ENCODE measurements around the gene GGCT. TPM values are rescaled to one million over a fixed set of nuclear protein-coding genes. Genes with fewer than 3 reads are reported as not detected.

The GGCT gene
- total RNA-seq, 1 experiment from 2014 or later, result 52.2 TPM

GRCh38 chr7:30468041-30468440 is 36.6 kb downstream of the GGCT start:
- no peaks in the 10 kb centered on the region for H3K36me3 ChIP-seq (ENCODE audit: control insufficient read depth, insufficient read depth, low read length)
- no peaks in the 10 kb centered on the region; the same call in 1 of the 2 replicates for H3K4me1 ChIP-seq (ENCODE audit: control insufficient read depth, insufficient read depth, low read length)
- in situ Hi-C loops (cut with HindIII; ENCODE audit: low pct_unique_long_range_greater_than_20kb, low sequenced_read_pairs) (no loop called here), intact Hi-C loops (cut with micrococcal nuclease; ENCODE audit: unreplicated experiment) (no loop called here)
- no peaks in the 10 kb centered on the region for H3K9me3 ChIP-seq (ENCODE audit: control insufficient read depth, insufficient read depth, low read depth, low read length)
- H3K4me3 ChIP-seq (ENCODE audit: low read depth in 2 of 2, low read length in 2 of 2), result no peak overlapping the region
- H3K27ac ChIP-seq (ENCODE audit: low read length), result no peak overlapping the region
- no peak for ATAC-seq
- POLR2A ChIA-PET, result no interaction called here
- DNase-seq (ENCODE audit: low read depth, low spot score), result no peak
- no peaks in the 10 kb centered on the region for H3K27me3 ChIP-seq (ENCODE audit: control insufficient read depth, insufficient read depth, low read length)
- no TSS peak for BruUV-seq (replicated peaks)
- TF ChIP-seq POLR2AphosphoS5 (IDR thresholded peaks at IDR 0.05; ENCODE audit: low read depth, low read length), result no peak
- no peak for TF ChIP-seq SIN3A (IDR thresholded peaks at IDR 0.05; ENCODE audit: borderline replicate concordance, insufficient read depth, low read depth, low read length)
- no peak for TF ChIP-seq TCF7L2 (IDR thresholded peaks at IDR 0.05; ENCODE audit: low read depth, low read length)
- TF ChIP-seq CTCF (IDR thresholded peaks at IDR 0.05), result no peak
- no peak for TF ChIP-seq REST (IDR thresholded peaks at IDR 0.05; ENCODE audit: insufficient read depth in 1 of 2, low read depth in 2 of 2, low read length in 1 of 2)
- CTCF ChIA-PET, result no interaction called here

GRCh38 chr7:30467271-30467670 is 37.4 kb downstream of the GGCT start:
- CTCF ChIA-PET, result no interaction called here
- Histone ChIP-seq H3K27ac (ENCODE audit: low read length) (no peak overlapping the region), H3K36me3 (ENCODE audit: control insufficient read depth, insufficient read depth, low read length) (no peaks in the 10 kb centered on the region), H3K4me1 (ENCODE audit: control insufficient read depth, insufficient read depth, low read length) (no peaks in the 10 kb centered on the region; the same call in 1 of the 2 replicates), H3K4me3 (ENCODE audit: low read depth in 2 of 2, low read length in 2 of 2) (no peak overlapping the region), H3K27me3 (ENCODE audit: control insufficient read depth, insufficient read depth, low read length) (no peaks in the 10 kb centered on the region), H3K9me3 (ENCODE audit: control insufficient read depth, insufficient read depth, low read depth, low read length) (no peaks in the 10 kb centered on the region)
- in situ Hi-C loops (cut with HindIII; ENCODE audit: low pct_unique_long_range_greater_than_20kb, low sequenced_read_pairs) (no loop called here), intact Hi-C loops (cut with micrococcal nuclease; ENCODE audit: unreplicated experiment) (no loop called here)
- POLR2A ChIA-PET, result no interaction called here
- ATAC-seq, result no peak
- no TSS peak for BruUV-seq (replicated peaks)
- DNase-seq (ENCODE audit: low read depth, low spot score), result no peak
- TF ChIP-seq TCF7L2 (IDR thresholded peaks at IDR 0.05; ENCODE audit: low read depth, low read length) (no peak), POLR2AphosphoS5 (IDR thresholded peaks at IDR 0.05; ENCODE audit: low read depth, low read length) (no peak), CTCF (IDR thresholded peaks at IDR 0.05) (no peak; the same call in 1 of the 2 replicates), REST (IDR thresholded peaks at IDR 0.05; ENCODE audit: insufficient read depth in 1 of 2, low read depth in 2 of 2, low read length in 1 of 2) (no peak), SIN3A (IDR thresholded peaks at IDR 0.05; ENCODE audit: borderline replicate concordance, insufficient read depth, low read depth, low read length) (no peak)

Data from Panc1 (cell line).